DND-41 (cell line): ENCODE measurements around the gene KRT23.

Source experiments
- ATAC-seq: fragments of 200-7000 bp; cut with Tn5 transposase; 3 replicates; pipeline ENCODE4 v1.9.1; 2021; ENCODE audit warnings: low read depth; ENCODE audit not compliant: insufficient read depth
- DNase-seq: peaks from one replicate; pipeline ENCODE4 v3.0.0-alpha.2; 2020
- H2AFZ ChIP-seq: 2 replicates; pipeline ENCODE4 v1.6.0; 2012; ENCODE audit warnings: low read depth, low read length
- H3K27ac ChIP-seq: 2 replicates; pipeline ENCODE4 v1.5.1; 2012; ENCODE audit warnings: low read length, inconsistent platforms
- H3K27me3 ChIP-seq: fragments of 200-600 bp; sonication (generic); 2 replicates; pipeline ENCODE4 v1.6.0; 2012; ENCODE audit warnings: low read length, mild to moderate bottlenecking, inconsistent platforms; ENCODE audit not compliant: insufficient read depth, poor library complexity
- H3K36me3 ChIP-seq: 2 replicates; pipeline ENCODE4 v1.5.1; 2012; ENCODE audit warnings: low read length, inconsistent platforms; ENCODE audit not compliant: insufficient read depth
- H3K4me1 ChIP-seq: 2 replicates; pipeline ENCODE4 v1.5.1; 2012; ENCODE audit warnings: mild to moderate bottlenecking, low read length; ENCODE audit not compliant: insufficient read depth
- H3K4me2 ChIP-seq: 2 replicates; pipeline ENCODE4 v1.6.0; 2012; ENCODE audit warnings: mild to moderate bottlenecking, moderate library complexity, low read length, inconsistent platforms; ENCODE audit not compliant: insufficient read depth
- H3K4me3 ChIP-seq, 2 experiments: fragments of 200-600 bp in 1 of 2; shearing (Covaris generic) in 1 of 2; 2 replicates each; pipeline ENCODE4 v1.5.1; 2012 to 2016; ENCODE audit warnings: inconsistent platforms in 2 of 2, low read length in 2 of 2, mild to moderate bottlenecking in 2 of 2, low read depth in 1 of 2, moderate library complexity in 1 of 2
- H3K79me2 ChIP-seq: 2 replicates; pipeline ENCODE4 v1.6.0; 2012; ENCODE audit warnings: low read length, inconsistent platforms; ENCODE audit not compliant: insufficient read depth
- H3K9ac ChIP-seq: 2 replicates; pipeline ENCODE4 v1.6.0; 2012; ENCODE audit warnings: low read depth, mild to moderate bottlenecking, inconsistent platforms, low read length, moderate library complexity
- H3K9me3 ChIP-seq: 2 replicates; pipeline ENCODE4 v1.5.1; 2012; ENCODE audit warnings: low read length, moderate library complexity, mild to moderate bottlenecking, inconsistent platforms; ENCODE audit not compliant: insufficient read depth, severe bottlenecking
- H4K20me1 ChIP-seq: 2 replicates; pipeline ENCODE4 v1.6.0; 2012; ENCODE audit warnings: low read length; ENCODE audit not compliant: insufficient read depth
- CTCF ChIP-seq: IDR thresholded peaks from 2 replicates; pipeline ENCODE4 v1.5.1; 2012; ENCODE audit warnings: borderline replicate concordance, low read length, moderate library complexity, mild to moderate bottlenecking; ENCODE audit not compliant: poor library complexity, severe bottlenecking; ENCODE audit errors: extremely low read depth
- EZH2 ChIP-seq: IDR thresholded peaks from 3 replicates; pipeline ENCODE4 v1.6.1; 2012; ENCODE audit warnings: borderline replicate concordance, low read depth, mild to moderate bottlenecking, moderate library complexity, low read length, inconsistent platforms; ENCODE audit not compliant: severe bottlenecking

Gene KRT23

GRCh38 chr17:40914075-40914855 is 23.2 kb downstream of the KRT23 start:
- Histone ChIP-seq H4K20me1 (no peaks in the 10 kb centered on the region), H3K9me3 (no peaks in the 10 kb centered on the region), H3K27me3 (peaks cover 33% of the 10 kb centered on the region), H3K4me2 (no peak overlapping the region), H3K27ac (no peak overlapping the region), H3K4me1 (no peaks in the 10 kb centered on the region), H2AFZ (no peak overlapping the region), H3K79me2 (no peaks in the 10 kb centered on the region), H3K36me3 (no peaks in the 10 kb centered on the region), H3K9ac (no peak overlapping the region), H3K4me3 (no peak overlapping the region)
- TF ChIP-seq CTCF (no peak), EZH2 (no peak)
- no peak for ATAC-seq
- no peak for DNase-seq

GRCh38 chr17:40912486-40913210 is 24.8 kb downstream of the KRT23 start:
- H3K4me1 ChIP-seq, result no peaks in the 10 kb centered on the region
- no peak overlapping the region for H3K27ac ChIP-seq
- peaks cover 34% of the 10 kb centered on the region for H3K27me3 ChIP-seq
- no peak overlapping the region for H3K4me2 ChIP-seq
- H3K4me3 ChIP-seq, result no peak overlapping the region
- no peaks in the 10 kb centered on the region for H3K9me3 ChIP-seq
- H3K79me2 ChIP-seq, result no peaks in the 10 kb centered on the region
- H3K36me3 ChIP-seq, result no peaks in the 10 kb centered on the region
- ATAC-seq (no peak), DNase-seq (no peak)
- H2AFZ ChIP-seq, result no peak overlapping the region
- no peak overlapping the region for H3K9ac ChIP-seq
- TF ChIP-seq CTCF, result no peak
- no peak for TF ChIP-seq EZH2
- no peaks in the 10 kb centered on the region for H4K20me1 ChIP-seq

DNA sequence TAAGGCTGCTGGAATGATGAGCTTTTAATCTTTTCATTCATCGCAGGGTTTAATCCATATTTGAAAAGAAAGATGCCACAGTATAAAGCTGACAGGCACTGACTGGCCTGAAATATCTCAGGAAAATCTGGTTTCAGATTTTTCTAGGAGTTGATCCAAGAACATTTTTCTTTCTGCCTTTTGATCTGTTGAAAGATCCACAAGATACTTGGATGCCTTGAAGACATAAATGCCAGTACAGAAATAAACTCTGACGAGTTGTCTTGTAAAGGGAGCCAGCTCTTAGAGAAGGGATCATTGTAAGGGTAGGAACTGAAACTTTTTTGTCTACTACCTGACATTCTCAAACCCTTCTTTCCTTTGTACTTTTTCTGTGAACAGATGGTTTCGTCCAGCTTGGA is 27.0 kb downstream of the KRT23 start:
- Histone ChIP-seq H3K4me3 (no peak overlapping the region), H3K36me3 (no peaks in the 10 kb centered on the region), H3K27ac (no peak overlapping the region), H3K4me1 (no peaks in the 10 kb centered on the region), H4K20me1 (no peaks in the 10 kb centered on the region), H3K9ac (no peak overlapping the region), H2AFZ (no peak overlapping the region), H3K4me2 (no peak overlapping the region), H3K27me3 (peaks cover 31% of the 10 kb centered on the region), H3K9me3 (no peaks in the 10 kb centered on the region), H3K79me2 (no peaks in the 10 kb centered on the region)
- TF ChIP-seq CTCF, result no peak
- no peak for TF ChIP-seq EZH2
- no peak for ATAC-seq
- DNase-seq, result no peak
